IPS DF 4.7 (cell line): Measurements from ENCODE around the gene CFAP58.
"Not testable (repeated sequence)": the region's sequence is repeated elsewhere in the genome, so short reads cannot be mapped to it uniquely, and the experiment has no call there.

ENCODE experiments used
- DNase-seq: peaks from one replicate; pipeline ENCODE4 v3.0.0-alpha.2; 2013; ENCODE audit warnings: low spot score; ENCODE audit errors: extremely low read depth

CFAP58 gene

GRCh38 chr10:104434601-104435000 lies 81.0 kb downstream of the CFAP58 start:
- DNase-seq = no peak

GRCh38 chr10:104435822-104436221 lies 82.2 kb downstream of the CFAP58 start:
- DNase-seq = no peak

GRCh38 chr10:104437226-104437625 lies 83.6 kb downstream of the CFAP58 start:
- no peak for DNase-seq

- no peak for DNase-seq
These were observed 86.6 kb downstream of the CFAP58 start for GRCh38 chr10:104440221-104440620.

GRCh38 chr10:104441329-104442000 lies 87.8 kb downstream of the CFAP58 start:
- no peak for DNase-seq

GRCh38 chr10:104445359-104445758 lies 91.7 kb downstream of the CFAP58 start:
- no peak for DNase-seq

- DNase-seq = no peak
These were observed 92.5 kb downstream of the CFAP58 start for GRCh38 chr10:104446151-104446550.

GRCh38 chr10:104447331-104447730 lies 93.7 kb downstream of the CFAP58 start:
- no peak for DNase-seq

GRCh38 chr10:104447906-104448305 lies 94.3 kb downstream of the CFAP58 start:
- DNase-seq = no peak

GRCh38 chr10:104449391-104449790 lies 95.8 kb downstream of the CFAP58 start:
- no peak for DNase-seq

- DNase-seq = no peak
These were observed 96.9 kb downstream of the CFAP58 start for GRCh38 chr10:104450490-104450889.

- no peak for DNase-seq
These were observed 97.3 kb downstream of the CFAP58 start for GRCh38 chr10:104450954-104451353.

GRCh38 chr10:104452977-104453376 lies 99.3 kb downstream of the CFAP58 start:
- no peak for DNase-seq

- DNase-seq = no peak
These were observed 103.3 kb downstream of the CFAP58 start for GRCh38 chr10:104456802-104457542.

GRCh38 chr10:104457543-104457828 lies 103.9 kb downstream of the CFAP58 start:
- no peak for DNase-seq

- not testable (repeated sequence) for DNase-seq
These were observed 111.9 kb downstream of the CFAP58 start for GRCh38 chr10:104465575-104465974.

GRCh38 chr10:104468818-104469217 lies 115.2 kb downstream of the CFAP58 start:
- not testable (repeated sequence) for DNase-seq

- no peak for DNase-seq
These were observed 118.9 kb downstream of the CFAP58 start for GRCh38 chr10:104472505-104472904.

- no peak for DNase-seq
These were observed 119.5 kb downstream of the CFAP58 start for GRCh38 chr10:104472957-104473745.

- DNase-seq = no peak
These were observed 124.7 kb downstream of the CFAP58 start for GRCh38 chr10:104478380-104478779.

GRCh38 chr10:104479906-104480593 lies 126.4 kb downstream of the CFAP58 start:
- DNase-seq = no peak

- DNase-seq = no peak
These were observed 127.2 kb downstream of the CFAP58 start for GRCh38 chr10:104480797-104481196.
